Natural killer cell (primary cell): ENCODE results near the gene PCDHGA4. TPM values are rescaled to one million over a fixed set of nuclear protein-coding genes. Genes with fewer than 3 reads are reported as not detected.

Experiments used
- ATAC-seq, 3 donors: fragments of 150-1000 bp in 2 of 3; fragments of 200-7000 bp in 1 of 3; cut with Tn5 transposase; 1 replicate in 1 of 3; 2 replicates in 2 of 3; pipeline ENCODE4 v1.10.0; 2021; ENCODE audit warnings: mild to moderate bottlenecking in 2 of 3, moderate library complexity in 2 of 3
- DNase-seq, 2 donors: peaks; one replicate each; pipeline versions ENCODE4 v3.0.0 to v3.0.0-alpha.2; 2013 to 2021; ENCODE audit warnings: mixed read lengths in 1 of 2
- H3K27ac ChIP-seq: one replicate; pipeline ENCODE4 v1.5.1; 2013; ENCODE audit warnings: mild to moderate bottlenecking, low read length
- H3K27me3 ChIP-seq: one replicate; pipeline ENCODE4 v1.6.1; 2013; ENCODE audit warnings: low read length; ENCODE audit not compliant: control insufficient read depth, insufficient read depth
- H3K36me3 ChIP-seq: one replicate; pipeline ENCODE4 v1.6.1; 2013; ENCODE audit warnings: low read length; ENCODE audit not compliant: control insufficient read depth, insufficient read depth
- H3K4me1 ChIP-seq: one replicate; pipeline ENCODE4 v1.6.1; 2013; ENCODE audit warnings: low read length; ENCODE audit not compliant: control insufficient read depth, insufficient read depth
- H3K4me3 ChIP-seq: one replicate; pipeline ENCODE4 v1.5.1; 2013; ENCODE audit warnings: low read length
- H3K9me3 ChIP-seq: one replicate; pipeline ENCODE4 v1.6.1; 2013; ENCODE audit warnings: low read length; ENCODE audit not compliant: control insufficient read depth, insufficient read depth
- H3K27ac Mint-ChIP-seq, 2 donors: one replicate each; pipeline ENCODE4 v1.8.0; 2022; ENCODE audit warnings: mild to moderate bottlenecking in 2 of 2, mixed read lengths in 2 of 2, moderate library complexity in 1 of 2
- H3K27me3 Mint-ChIP-seq, 2 donors: one replicate each; pipeline ENCODE4 v1.8.0; 2022; ENCODE audit warnings: low read depth in 2 of 2, mixed read lengths in 2 of 2
- H3K36me3 Mint-ChIP-seq: one replicate; pipeline ENCODE4 v1.8.0; 2022; ENCODE audit warnings: mixed read lengths
- H3K4me1 Mint-ChIP-seq, 2 donors: one replicate each; pipeline ENCODE4 v1.8.0; 2022; ENCODE audit warnings: mixed read lengths in 2 of 2
- H3K4me3 Mint-ChIP-seq: one replicate; pipeline ENCODE4 v1.8.0; 2022; ENCODE audit warnings: mild to moderate bottlenecking, moderate library complexity, mixed read lengths
- H3K9me3 Mint-ChIP-seq, 2 donors: one replicate each; pipeline ENCODE4 v1.8.0; 2022; ENCODE audit warnings: mixed read lengths in 2 of 2
- WGBS: methylation state at CpG from one replicate; pipeline ENCODE4 v1.1.7; 2013; ENCODE audit warnings: missing lambda C conversion rate; ENCODE audit not compliant: insufficient coverage; 5-methylcytosine and 5-hydroxymethylcytosine counted together
- intact Hi-C: fragments of 100-400 bp; cut with micrococcal nuclease; formaldehyde crosslinking; loops from one replicate; pipeline ENCODE4 v1.14.2; 2022
- total RNA-seq, 4 donors: library from RNA; stranded (reverse); fragments of 120-200 nt in 1 of 4; gene quantifications; one replicate each; pipeline versions ENCODE4 v1.2.3 to v1.2.4, GENCODE V29; 2013 to 2022
- TF ChIP-seq, protein P1 (sequence below): fragments of 200-600 bp; IDR thresholded peaks from one replicate; pipeline ENCODE4 v1.8.0; 2022; ENCODE audit warnings: antibody characterized with exemption

The PCDHGA4 gene
- total RNA-seq, 3 donors from 2014 or later (not counting 1 experiment from before 2014, with no cell fraction given), result 0.24 to 0.30 TPM; not detected in 1

DNA sequence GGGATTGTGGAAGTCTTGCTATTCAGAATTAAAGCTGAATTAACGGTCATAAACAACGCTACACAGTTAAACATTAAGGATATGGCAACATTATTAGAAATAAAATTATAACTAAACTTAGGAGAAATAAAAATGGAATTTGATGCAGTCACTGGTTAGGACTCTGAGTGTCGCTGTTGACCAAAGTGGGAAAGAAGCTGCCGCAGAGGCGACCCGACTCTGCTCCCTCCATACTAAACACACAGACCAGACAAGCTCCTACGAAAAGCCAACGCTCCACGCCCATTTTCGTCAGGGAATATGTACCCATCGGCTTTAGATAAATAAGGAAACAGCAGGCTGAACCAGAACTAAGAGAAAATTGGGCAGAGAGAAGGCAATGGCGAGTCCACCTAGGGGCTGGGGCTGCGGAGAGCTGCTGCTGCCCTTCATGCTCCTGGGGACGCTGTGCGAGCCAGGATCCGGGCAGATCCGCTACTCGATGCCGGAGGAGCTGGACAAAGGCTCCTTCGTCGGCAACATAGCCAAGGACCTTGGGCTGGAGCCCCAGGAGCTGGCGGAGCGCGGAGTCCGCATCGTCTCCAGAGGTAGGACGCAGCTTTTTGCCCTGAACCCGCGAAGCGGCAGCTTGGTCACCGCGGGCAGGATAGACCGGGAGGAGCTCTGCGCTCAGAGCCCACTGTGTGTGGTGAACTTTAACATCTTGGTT, 9.3 kb downstream of the PCDHGA4 start, which contains the start of gene PCDHGA5:
PCDHGA5 (plus strand) TSS at position 211 of the 709 bp plus-strand sequence; CDS start at position 380, 169 bp downstream.
- Histone ChIP-seq H3K9me3 (peaks cover 47% of the 10 kb centered on the region), H3K27ac (no peak within 1 kb of the TSS), H3K36me3 (no peaks in the 10 kb centered on the region), H3K4me1 (no peaks in the 10 kb centered on the region), H3K27me3 (peaks cover 69% of the 10 kb centered on the region), H3K4me3 (no peak within 1 kb of the TSS)
- intact Hi-C loops, result no loop called here
- Mint-ChIP-seq H3K27ac (no peak within 1 kb of the TSS), H3K9me3 (peaks cover 5 to 10% of the 10 kb centered on the region in 2 donors), H3K36me3 (peaks cover 36% of the 10 kb centered on the region), H3K4me3 (no peak within 1 kb of the TSS), H3K27me3 (peaks cover 61 to 88% of the 10 kb centered on the region in 2 donors), H3K4me1 (peaks cover 5% of the 10 kb centered on the region in 2 donors)
- TF ChIP-seq, protein P1, sequence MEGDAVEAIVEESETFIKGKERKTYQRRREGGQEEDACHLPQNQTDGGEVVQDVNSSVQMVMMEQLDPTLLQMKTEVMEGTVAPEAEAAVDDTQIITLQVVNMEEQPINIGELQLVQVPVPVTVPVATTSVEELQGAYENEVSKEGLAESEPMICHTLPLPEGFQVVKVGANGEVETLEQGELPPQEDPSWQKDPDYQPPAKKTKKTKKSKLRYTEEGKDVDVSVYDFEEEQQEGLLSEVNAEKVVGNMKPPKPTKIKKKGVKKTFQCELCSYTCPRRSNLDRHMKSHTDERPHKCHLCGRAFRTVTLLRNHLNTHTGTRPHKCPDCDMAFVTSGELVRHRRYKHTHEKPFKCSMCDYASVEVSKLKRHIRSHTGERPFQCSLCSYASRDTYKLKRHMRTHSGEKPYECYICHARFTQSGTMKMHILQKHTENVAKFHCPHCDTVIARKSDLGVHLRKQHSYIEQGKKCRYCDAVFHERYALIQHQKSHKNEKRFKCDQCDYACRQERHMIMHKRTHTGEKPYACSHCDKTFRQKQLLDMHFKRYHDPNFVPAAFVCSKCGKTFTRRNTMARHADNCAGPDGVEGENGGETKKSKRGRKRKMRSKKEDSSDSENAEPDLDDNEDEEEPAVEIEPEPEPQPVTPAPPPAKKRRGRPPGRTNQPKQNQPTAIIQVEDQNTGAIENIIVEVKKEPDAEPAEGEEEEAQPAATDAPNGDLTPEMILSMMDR, result no peak
- DNase-seq (no peak), ATAC-seq (no peak)
- WGBS, result 31% methylated on average over 32 of the region's 34 CpGs

DNA sequence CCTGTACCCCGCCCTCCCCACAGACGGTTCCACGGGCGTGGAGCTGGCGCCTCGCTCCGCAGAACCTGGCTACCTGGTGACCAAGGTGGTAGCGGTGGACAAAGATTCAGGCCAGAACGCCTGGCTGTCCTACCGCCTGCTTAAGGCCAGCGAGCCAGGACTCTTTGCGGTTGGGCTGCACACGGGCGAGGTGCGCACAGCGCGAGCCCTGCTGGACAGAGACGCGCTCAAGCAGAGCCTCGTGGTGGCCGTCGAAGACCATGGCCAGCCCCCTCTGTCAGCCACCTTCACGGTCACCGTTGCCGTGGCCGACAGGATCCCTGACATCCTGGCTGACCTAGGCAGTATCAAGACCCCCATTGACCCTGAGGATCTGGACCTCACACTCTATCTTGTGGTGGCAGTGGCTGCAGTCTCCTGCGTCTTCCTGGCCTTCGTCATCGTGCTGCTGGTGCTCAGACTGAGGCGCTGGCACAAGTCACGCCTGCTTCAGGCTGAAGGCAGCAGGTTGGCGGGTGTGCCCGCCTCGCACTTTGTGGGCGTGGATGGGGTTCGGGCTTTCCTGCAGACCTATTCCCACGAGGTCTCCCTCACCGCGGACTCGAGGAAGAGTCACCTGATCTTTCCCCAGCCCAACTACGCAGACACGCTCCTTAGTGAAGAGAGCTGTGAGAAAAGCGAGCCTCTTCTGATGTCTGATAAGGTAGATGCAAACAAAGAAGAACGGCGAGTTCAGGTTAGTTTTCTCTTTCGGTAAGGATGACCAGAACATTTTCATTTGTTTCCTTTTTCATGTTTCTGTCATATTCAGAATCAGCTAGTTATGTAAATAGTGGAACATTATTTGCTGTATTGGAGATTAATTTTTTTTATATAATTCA, 11.4 kb downstream of the PCDHGA4 start:
- H3K9me3 ChIP-seq, result peaks cover 37% of the 10 kb centered on the region
- H3K4me1 ChIP-seq, result no peaks in the 10 kb centered on the region
- Mint-ChIP-seq H3K27me3 (peaks cover 66 to 90% of the 10 kb centered on the region in 2 donors), H3K36me3 (peaks cover 19% of the 10 kb centered on the region), H3K4me1 (peaks cover 4 to 7% of the 10 kb centered on the region in 2 donors), H3K27ac (no peak overlapping the region), H3K4me3 (no peak overlapping the region), H3K9me3 (peaks cover 5 to 7% of the 10 kb centered on the region in 2 donors)
- no peaks in the 10 kb centered on the region for H3K36me3 ChIP-seq
- DNase-seq, result no peak
- TF ChIP-seq, protein P1, result no peak
- no peak overlapping the region for H3K27ac ChIP-seq
- intact Hi-C loops, result no loop called here
- WGBS, result 43% methylated on average over 46 of the region's 46 CpGs
- H3K4me3 ChIP-seq, result no peak overlapping the region
- no peak for ATAC-seq
- peaks cover 71% of the 10 kb centered on the region for H3K27me3 ChIP-seq

- peaks cover 62% of the 10 kb centered on the region for H3K27me3 ChIP-seq
- H3K36me3 ChIP-seq, result no peaks in the 10 kb centered on the region
- intact Hi-C loops, result no loop called here
- H3K4me3 Mint-ChIP-seq, result peak within 1 kb of the TSS; percentile 82
- 21% methylated on average over 32 of the region's 32 CpGs for WGBS
- no peaks in the 10 kb centered on the region for H3K4me1 ChIP-seq
- peaks cover 38% of the 10 kb centered on the region for H3K9me3 ChIP-seq
- H3K27me3 Mint-ChIP-seq, result peaks cover 58 to 76% of the 10 kb centered on the region in 2 donors
- H3K4me3 ChIP-seq, result peak within 1 kb of the TSS; percentile 1
- H3K27ac ChIP-seq, result no peak within 1 kb of the TSS
- H3K4me1 Mint-ChIP-seq, result peaks cover 4 to 7% of the 10 kb centered on the region in 2 donors
- ATAC-seq (peak; percentile 72 to 79 (median 77)), DNase-seq (peak in 1 of 2 donors; percentile 57)
- peak within 1 kb of the TSS in 1 of 2 donors; percentile 58 for H3K27ac Mint-ChIP-seq
- TF ChIP-seq, protein P1, result no peak
- H3K9me3 Mint-ChIP-seq, result peaks cover 0 to 2% of the 10 kb centered on the region in 2 donors
- H3K36me3 Mint-ChIP-seq, result peaks cover 4% of the 10 kb centered on the region
Measured at GRCh38 chr5:141369994-141370848, 15.4 kb downstream of the PCDHGA4 start, which contains the start of gene PCDHGB3. Gene PCDHGB3 (plus strand): TSS chr5:141370242. CDS start chr5:141370395, 153 bp downstream.
